GM19438 (cell line): ENCODE measurements around the gene GLI2.

Experiments used
- ATAC-seq: cut with Tn5 transposase; IDR thresholded peaks from one replicate; pipeline ENCODE4 v1.9.1; 2021; ENCODE audit warnings: low read depth; ENCODE audit not compliant: unreplicated experiment

The GLI2 gene

DNA sequence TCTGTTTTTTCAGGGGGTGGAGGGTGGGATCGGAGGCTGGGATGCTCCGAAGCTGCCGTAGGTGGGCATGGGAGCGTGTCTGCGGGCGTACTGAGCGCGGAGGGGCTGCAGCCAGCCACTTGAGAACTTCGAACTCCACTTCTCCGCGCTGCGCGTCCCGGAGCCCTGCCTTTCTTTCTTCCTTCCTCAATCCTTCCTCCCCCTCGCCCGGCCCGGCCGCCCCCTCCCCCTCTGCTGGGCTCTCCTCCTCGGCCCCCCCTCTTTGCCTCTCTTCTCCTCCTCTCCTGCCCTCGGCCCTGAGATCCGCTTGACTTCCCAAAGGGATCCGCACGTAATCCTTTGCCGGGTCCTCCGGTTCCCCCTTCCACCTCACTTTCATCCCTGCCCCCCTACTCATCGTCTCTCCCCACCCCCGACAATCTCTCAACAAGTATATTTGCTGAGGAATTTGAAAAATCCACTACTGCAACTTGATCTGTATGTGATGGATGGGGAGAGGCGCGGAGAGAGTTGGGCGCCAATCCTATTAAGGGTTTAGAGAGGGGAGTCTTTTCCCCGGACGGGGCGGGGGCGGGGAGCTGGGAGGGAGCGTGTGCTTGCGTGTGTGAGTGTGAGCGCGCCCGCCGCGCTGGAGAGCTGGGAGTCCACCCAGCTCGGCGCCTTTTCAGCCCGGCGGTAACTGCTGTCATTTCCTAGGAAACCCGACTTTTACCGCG is 1.1 kb downstream of the GLI2 start:
- ATAC-seq = no peak

- ATAC-seq = no peak
Observed at GRCh38 chr2:120737340-120738101, 1.9 kb downstream of the GLI2 start.

GRCh38 chr2:120738117-120738516 is 2.4 kb downstream of the GLI2 start:
- no peak for ATAC-seq

DNA sequence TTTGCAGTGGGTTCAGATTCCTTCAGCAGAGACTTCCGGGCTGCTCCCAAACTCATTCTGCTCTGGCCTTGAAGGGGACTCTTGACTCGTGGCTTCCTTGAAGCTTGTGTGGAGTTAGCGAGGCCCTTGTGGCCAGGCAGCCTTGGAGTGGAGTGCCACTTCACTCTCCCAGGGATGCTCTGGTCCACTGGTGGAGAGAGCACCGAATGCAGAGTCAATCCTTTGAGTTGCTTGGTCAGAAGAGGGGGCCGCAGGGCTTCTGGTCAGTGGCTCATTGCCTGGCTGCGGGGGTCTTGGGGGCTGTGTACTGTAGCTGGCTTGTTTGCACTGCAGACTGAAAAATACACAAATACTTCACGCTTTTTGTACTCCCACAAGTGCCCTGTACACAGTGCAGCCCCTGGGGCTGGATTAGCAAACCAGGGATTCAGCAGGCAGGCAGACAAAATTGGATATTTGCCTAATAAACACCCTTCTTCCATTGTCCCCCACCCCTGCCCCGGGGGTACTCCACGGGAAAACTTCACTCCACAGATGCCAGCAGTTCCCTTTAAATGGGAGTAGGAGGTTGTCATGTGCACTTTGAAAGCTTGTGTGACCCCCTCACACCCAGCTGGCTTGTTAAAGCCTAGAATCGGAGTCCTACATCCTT is 3.2 kb downstream of the GLI2 start:
- ATAC-seq = no peak

DNA sequence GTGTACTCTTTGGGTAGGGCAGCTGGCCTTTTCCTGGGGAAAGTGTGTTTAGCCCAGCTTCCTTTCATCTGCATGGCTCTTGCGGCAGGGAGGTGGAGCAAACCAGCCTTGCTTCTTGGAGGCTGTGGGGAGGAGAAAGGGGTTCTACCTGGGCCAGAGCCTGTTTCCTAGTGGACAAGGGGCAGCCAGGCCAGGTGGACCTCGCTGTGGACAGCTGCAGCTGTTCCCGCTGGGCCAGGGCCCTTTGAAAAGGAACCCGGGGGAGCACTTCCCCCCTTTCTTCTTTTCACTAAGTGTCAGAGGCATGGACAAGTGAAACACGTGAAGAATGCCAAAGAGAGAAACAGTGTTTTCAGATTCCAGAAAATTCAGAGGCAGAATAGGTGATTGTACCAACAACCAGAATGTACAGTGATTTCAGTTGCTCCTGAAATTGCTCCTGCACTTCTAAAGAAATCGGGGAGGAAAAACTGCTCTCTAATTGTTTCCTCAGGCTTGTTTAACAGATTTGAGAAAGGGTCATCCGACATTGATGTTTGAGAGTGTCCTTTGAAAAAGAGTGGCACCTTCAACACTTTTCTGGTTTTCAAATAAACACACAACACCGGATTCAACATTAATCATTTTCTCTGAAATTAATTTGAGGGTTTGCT is 3.9 kb downstream of the GLI2 start:
- no peak for ATAC-seq

- no peak for ATAC-seq
Observed at GRCh38 chr2:120740375-120740764, 4.7 kb downstream of the GLI2 start.

- no peak for ATAC-seq
Observed at GRCh38 chr2:120740765-120741524, 5.3 kb downstream of the GLI2 start.

DNA sequence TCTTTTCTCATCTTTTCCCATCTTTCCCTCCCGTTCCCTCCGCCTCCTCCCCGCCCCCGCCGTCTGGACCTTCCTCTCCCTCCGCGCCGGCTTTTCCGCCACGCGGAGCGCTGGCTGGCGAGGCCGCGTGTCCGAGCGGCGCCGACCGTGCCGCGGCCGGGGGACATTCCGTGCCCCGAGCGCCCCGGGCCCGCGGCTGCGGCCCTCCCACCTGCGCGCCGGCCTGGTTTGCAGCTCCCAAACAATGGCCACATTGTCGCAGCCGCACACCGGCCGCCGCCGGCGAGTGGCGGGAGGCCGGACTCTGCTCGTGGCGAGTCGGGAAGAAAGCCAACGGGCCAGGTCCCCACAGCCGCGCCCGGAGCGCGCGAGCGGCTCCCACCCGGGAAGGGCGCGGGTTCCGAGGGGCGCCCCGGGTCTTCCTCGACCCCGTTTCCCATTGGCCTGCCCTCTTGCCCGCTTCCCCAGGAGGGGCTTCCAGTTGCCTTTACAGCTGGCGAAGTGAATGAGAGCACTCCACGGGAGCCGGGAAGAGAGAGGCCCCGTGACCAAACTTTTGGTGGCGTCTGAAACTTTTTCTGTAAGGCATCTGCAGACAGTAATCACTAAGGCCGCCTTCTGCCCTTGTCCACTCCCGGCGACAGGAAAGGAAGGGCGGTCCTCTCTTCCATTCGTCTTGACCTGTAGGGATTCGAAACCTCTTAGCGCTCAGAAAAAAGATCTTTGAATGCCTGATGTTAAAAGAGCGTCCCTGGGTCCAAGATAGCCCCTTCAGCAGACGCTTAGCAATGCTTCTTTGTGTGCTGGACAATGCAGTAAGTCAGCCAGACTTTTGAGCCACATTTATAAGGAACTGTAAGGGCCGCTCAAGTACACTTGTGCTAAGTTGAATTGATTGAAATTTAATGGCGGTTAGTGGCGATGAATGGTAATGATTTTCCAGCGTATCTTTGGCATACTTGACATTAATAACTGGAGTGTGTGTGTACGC is 6.2 kb downstream of the GLI2 start:
- ATAC-seq = no peak

DNA sequence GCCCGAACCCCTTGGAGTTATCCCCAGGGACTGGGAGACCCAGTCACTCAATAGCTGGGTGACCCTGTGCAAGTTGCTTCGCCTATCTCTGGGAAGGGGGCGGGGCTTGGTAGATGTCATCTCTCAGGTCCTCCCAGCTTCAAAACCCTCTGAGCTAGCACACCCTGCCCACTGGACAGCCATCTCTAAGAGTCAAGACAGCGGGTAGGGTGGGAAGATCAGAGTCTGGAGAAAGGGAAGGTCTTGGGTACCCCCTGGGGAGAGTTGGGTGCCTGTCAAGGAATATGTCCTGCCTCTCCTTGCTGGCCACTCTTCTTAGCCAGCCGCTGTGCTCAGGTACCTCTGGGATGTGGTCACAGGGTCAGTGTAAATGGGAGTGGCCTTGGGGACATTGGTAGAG is 8.0 kb downstream of the GLI2 start:
- no peak for ATAC-seq

DNA sequence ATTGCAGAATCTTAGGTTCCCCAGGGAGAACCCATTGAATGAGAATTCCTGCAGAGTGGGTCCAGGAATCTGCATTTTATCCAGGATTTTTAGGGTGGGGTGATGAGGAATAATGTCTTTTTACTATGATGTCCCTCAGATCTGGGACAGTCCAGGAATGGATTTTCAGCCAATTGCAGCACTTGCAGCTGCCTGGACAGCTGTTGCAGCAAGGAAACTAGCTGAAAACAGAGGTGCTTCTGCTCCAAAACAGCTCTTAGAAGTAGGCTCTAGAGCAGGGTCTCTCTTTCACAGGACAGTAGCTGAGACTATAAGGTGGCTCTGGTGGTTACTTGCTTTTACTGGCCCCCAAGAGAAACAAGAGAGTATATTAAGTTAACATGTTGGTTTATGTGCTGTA is 9.1 kb downstream of the GLI2 start:
- no peak for ATAC-seq

DNA sequence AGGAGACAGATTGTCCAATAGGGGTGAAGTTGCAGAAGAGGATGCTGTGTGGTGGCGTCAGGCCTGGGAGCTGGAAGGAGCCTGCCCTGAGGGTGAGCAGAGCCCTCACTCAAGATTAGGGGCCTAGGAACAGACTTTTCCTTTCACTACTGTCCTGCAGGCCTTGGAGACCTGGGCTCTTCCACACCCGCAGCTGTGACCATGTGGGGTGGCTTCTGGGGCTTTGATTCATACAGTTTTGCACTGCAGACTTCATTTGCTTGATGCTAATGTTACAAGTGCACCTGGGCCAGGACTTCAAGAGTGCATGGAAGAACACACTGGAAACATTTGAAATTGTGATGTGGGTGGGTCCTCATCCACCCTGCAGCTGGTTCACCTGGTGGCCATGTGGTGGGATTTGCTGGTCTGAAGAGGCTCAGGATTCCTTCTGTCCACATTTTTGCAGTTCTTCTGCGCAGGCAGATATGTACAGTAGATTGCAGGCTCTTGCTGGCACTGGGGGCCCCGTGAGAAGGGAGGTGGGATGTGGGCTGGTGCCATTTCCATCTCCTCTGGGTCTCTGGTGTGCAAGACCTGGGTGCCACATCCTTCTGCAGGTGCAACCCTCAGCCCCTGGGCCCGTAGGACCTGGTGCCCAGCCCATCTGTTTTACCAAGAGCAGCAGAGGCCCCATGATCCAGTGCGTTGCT is 9.9 kb downstream of the GLI2 start:
- no peak for ATAC-seq

DNA sequence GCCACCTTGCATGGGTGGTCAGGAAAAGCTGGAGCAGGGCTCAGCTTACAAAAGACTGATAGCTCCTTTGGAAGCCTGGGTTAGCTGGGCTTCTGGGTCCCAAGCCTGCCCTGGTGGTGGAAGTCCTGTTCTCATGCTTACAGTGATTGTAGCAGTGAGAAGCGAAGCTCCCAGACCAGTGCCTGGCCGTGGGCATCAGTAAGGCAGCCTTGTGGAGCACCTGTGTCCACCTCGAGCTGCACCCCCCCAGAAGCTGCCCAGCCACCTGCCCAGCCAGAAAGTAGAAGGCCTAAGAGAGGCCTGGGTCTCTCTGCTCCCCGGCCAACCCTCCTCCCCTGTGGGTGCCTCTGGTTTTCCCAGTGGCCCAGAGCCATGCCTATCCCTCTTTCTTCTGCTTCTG is 10.5 kb downstream of the GLI2 start:
- ATAC-seq = no peak

GRCh38 chr2:120747281-120747680 is 11.6 kb downstream of the GLI2 start:
- ATAC-seq = no peak

DNA sequence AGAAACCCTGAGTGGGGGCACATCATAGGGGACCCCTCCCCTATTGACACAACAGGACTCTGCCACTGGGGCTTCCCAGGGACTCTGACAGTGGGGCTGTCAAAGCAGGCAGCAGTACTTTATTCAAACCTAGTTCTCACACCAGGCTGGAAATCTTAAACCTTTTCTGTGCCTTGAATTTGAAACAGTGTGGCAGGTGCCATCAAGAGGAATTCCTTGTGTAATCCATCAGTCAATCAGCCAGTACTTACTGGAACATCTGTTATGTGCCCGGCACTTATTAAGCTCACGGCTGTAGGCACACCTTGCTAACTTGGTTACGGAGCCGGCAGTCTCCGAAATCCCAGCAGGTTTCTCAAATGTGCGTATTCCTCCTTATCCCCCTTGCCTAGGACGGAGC is 12.0 kb downstream of the GLI2 start:
- no peak for ATAC-seq

DNA sequence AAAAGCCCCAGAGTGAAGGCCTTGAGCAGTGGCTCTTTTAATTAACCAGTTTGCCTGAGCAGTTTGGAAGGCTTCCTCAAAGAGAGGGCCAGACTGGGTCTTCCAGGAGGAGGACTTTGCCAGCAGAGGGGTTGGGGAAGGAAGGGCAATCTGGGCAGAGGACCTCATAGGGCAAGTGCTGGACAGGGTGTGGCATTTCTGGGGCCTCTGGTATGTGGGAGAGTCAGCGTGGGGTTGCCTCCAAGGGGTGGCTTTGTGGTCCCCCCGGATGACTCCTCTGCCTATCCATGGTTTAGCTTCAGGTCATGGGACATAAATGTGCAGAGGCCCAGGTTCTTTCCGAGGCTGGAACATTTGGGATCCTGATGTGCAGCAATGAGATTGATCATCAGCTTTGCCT is 12.6 kb downstream of the GLI2 start:
- ATAC-seq = no peak

DNA sequence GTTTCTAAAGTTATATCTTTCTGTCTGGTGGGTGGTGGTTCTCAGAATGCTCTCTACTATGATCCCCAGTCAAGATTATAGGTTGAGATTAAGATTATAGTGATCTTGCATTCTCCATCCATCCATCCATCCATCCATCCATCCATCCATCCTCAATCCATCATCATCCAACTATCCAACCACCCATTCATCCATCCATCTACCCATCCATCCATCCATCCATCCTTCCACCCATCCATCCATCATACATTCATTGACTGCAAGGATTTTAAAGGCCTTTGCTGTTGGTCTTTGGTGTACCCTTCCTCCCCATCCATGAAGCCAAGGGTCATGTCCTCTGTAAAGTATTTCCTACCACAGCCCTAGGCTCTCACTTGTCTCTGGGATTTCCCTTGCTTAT is 13.1 kb downstream of the GLI2 start:
- no peak for ATAC-seq

- no peak for ATAC-seq
Observed at GRCh38 chr2:120749506-120750431, 14.1 kb downstream of the GLI2 start.
